Ovary (tissue), 3 donors: Measurements from ENCODE around the gene OLIG1.

Experiments
- CTCF ChIP-seq, 3 donors: fragments of 450-650 bp in 2 of 3; fragments of 200-600 bp in 1 of 3; IDR thresholded peaks; one replicate each; pipeline versions ENCODE4 v1.5.1 to v1.8.0; 2016 to 2022; ENCODE audit warnings: antibody characterized with exemption in 3 of 3, mild to moderate bottlenecking in 1 of 3
- EP300 ChIP-seq: sonication (generic); formaldehyde crosslinking; IDR thresholded peaks from one replicate; pipeline ENCODE4 v1.6.1; 2017; ENCODE audit warnings: antibody characterized with exemption
- POLR2A ChIP-seq: fragments of 450-650 bp; IDR thresholded peaks from one replicate; pipeline ENCODE4 v1.6.1; 2017; ENCODE audit warnings: antibody characterized with exemption, mild to moderate bottlenecking, moderate library complexity
- donor health status: DM: no; HTN: no; CAD: no.

- TF ChIP-seq CTCF (IDR thresholded peaks at IDR 0.05), result no peak
- no peak for TF ChIP-seq POLR2A
- TF ChIP-seq EP300, result no peak
These were observed 13.9 kb upstream of the OLIG1 start for GRCh38 chr21:33055991-33056390.
